ENCODE results near the gene FBLN1. TPM values are rescaled to one million over a fixed set of nuclear protein-coding genes. Genes with fewer than 3 reads are reported as not detected.
"Not testable (repeated sequence)": the region's sequence is repeated elsewhere in the genome, so short reads cannot be mapped to it uniquely, and the experiment has no call there.

The FBLN1 gene
- total RNA-seq, 1 donor, result 256 TPM

DNA sequence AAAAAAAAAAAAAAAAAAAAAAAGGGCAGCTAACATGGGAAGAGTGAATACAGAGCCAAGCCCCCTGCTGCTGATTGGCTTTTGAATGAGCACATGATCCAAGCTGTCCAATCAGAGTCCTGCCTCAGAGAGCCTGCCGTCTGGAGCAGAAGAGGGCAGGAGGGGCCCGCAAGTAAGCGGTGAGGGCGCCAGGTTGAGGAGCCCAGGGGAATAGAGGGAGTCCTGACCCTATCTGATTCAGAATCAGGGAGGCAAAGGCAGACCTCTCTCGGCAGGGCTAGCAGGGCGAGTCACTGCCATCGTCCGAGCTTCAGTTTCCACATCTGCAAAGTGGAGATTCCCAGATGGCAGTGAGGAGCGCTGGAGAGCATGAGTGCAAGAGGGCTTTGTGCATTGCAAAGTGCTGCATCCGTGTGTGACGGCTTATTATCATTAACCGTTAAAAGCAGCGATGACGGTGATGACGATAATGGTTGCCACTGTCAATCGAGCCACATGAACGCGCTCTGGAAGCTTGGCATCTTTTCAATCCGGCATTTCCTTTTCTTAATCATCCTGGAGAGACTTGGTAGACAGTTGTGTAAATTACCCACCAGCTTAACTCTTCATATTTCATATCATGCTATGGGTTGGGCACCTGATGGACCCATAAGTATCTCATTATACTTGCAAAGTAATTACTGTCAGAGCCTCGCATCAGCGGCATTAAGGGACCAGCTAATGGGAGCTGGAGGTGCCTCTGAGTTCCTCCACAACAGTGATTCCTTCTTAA is 100.3 kb downstream of the FBLN1 start:
- no peak overlapping the region for H3K4me3 ChIP-seq (ENCODE audit: low read depth, low read length)
- DNase-seq (ENCODE audit: low read depth), result peak; percentile 56

DNA sequence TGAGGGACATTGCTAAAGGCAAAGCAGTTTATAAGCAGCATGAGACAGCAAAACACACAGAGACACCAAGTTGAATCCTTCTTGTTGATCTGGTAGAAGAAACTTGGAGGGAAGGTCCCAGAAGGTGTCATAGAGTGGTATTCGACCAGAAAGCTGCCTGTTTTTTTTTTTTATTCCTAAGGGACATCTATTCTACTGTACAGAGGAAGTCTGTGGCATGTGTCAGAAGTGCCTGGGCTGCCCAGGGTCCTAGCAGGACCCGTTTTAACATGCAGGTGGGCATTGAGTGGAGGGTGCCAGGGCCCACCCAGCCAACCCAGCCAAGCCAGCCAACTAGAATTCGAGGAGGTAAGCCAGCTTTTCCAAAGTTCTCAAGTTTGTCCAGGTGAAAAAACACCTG is 100.9 kb downstream of the FBLN1 start:
- no peak for TF ChIP-seq CTCF (IDR thresholded peaks at IDR 0.05; ENCODE audit: insufficient read depth, low read depth, low read length)
- H3K4me3 ChIP-seq (ENCODE audit: low read depth, low read length), result no peak overlapping the region
- DNase-seq (ENCODE audit: low read depth), result no peak

More for the DNA sequence above, 100.3 kb downstream of the FBLN1 start:
- TF ChIP-seq CTCF (IDR thresholded peaks at IDR 0.05; ENCODE audit: insufficient read depth, low read depth, low read length), result no peak

GRCh38 chr22:45608045-45608444 is 105.4 kb downstream of the FBLN1 start:
- DNase-seq (ENCODE audit: low read depth), result not testable (repeated sequence)

GRCh38 chr22:45608763-45609180 is 106.1 kb downstream of the FBLN1 start:
- DNase-seq (ENCODE audit: low read depth), result peak; percentile 40
- no peak overlapping the region for H3K4me3 ChIP-seq (ENCODE audit: low read depth, low read length)
- no peak for TF ChIP-seq CTCF (IDR thresholded peaks at IDR 0.05; ENCODE audit: insufficient read depth, low read depth, low read length)

More at GRCh38 chr22:45608045-45608444, 105.4 kb downstream of the FBLN1 start:
- H3K4me3 ChIP-seq (ENCODE audit: low read depth, low read length), result not testable (repeated sequence)

GRCh38 chr22:45612451-45612901 is 109.8 kb downstream of the FBLN1 start:
- DNase-seq (ENCODE audit: low read depth), result peak; percentile 73
- H3K4me3 ChIP-seq (ENCODE audit: low read depth, low read length), result no peak overlapping the region
- no peak for TF ChIP-seq CTCF (IDR thresholded peaks at IDR 0.05; ENCODE audit: insufficient read depth, low read depth, low read length)

DNA sequence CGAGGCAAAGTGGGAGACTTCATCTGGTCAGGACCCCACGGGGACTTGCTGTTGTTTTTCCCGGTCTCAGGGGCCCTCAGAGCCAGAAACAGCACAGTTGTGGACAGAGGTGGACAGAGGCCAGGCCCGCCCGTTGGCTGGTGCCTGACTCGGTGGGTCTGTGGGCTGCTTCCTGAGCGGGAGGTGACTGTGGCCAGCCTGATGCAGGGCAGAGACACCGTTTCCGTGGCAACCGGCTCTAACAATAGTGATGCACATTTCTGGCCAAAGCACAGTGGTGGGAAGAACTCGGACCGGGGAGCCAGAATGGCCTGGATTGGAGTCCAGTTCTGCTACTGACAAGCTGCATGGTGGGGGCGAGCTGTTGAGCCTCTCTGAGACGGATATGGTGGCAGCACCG is 110.3 kb downstream of the FBLN1 start:
- no peak for TF ChIP-seq CTCF (IDR thresholded peaks at IDR 0.05; ENCODE audit: insufficient read depth, low read depth, low read length)
- DNase-seq (ENCODE audit: low read depth), result no peak
- H3K4me3 ChIP-seq (ENCODE audit: low read depth, low read length), result no peak overlapping the region

DNA sequence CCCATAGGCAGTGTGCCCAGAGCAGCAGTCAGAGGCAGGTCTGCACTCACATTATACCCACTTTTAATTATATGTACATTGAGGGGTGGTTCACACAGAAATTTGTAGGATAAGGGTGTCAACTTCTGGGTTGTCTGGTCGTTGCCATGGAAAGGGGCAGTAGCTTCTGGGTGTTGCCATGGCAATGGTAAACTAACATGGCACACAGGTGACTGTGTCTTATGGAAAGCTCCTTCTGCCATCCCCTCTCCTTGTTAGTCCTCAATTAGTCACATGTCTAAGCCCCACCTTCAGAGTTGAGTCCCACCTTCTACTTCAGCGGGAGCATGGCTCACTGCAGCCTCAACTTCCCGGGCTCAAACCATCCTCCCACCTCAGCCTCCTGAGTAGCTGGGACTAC is 112.7 kb downstream of the FBLN1 start:
- H3K4me3 ChIP-seq (ENCODE audit: low read depth, low read length), result no peak overlapping the region
- no peak for DNase-seq (ENCODE audit: low read depth)
- no peak for TF ChIP-seq CTCF (IDR thresholded peaks at IDR 0.05; ENCODE audit: insufficient read depth, low read depth, low read length)

Data from fibroblast of villous mesenchyme (primary cell).